Mucosa of descending colon (tissue), 3 donors: ENCODE results near the gene GOSR2. TPM values are rescaled to one million over a fixed set of nuclear protein-coding genes. Genes with fewer than 3 reads are reported as not detected.

Source experiments
- ATAC-seq: fragments of 200-7000 bp; cut with Tn5 transposase; one replicate; pipeline ENCODE4 v1.9.1; 2020; ENCODE audit warnings: mild to moderate bottlenecking, moderate library complexity
- DNase-seq, 3 donors: peaks; one replicate each; pipeline ENCODE4 v3.0.0-alpha.2; 2020
- H3K36me3 ChIP-seq: fragments of 200-600 bp; one replicate; pipeline ENCODE4 v1.8.0; 2021; ENCODE audit warnings: low read depth, mild to moderate bottlenecking
- H3K4me1 ChIP-seq: fragments of 200-600 bp; one replicate; pipeline ENCODE4 v1.8.0; 2021; ENCODE audit warnings: low read depth, mild to moderate bottlenecking
- H3K4me3 ChIP-seq: fragments of 200-600 bp; one replicate; pipeline ENCODE4 v1.8.0; 2021; ENCODE audit warnings: mild to moderate bottlenecking
- H3K9me3 ChIP-seq: fragments of 200-600 bp; one replicate; pipeline ENCODE4 v1.8.0; 2021; ENCODE audit warnings: mild to moderate bottlenecking
- CTCF ChIP-seq: fragments of 200-600 bp; IDR thresholded peaks from one replicate; pipeline ENCODE4 v1.8.0; 2022; ENCODE audit warnings: antibody characterized with exemption, mild to moderate bottlenecking
- intact Hi-C, 2 donors: fragments of 100-400 bp; cut with DNase I in 1 of 2; cut with micrococcal nuclease in 1 of 2; formaldehyde crosslinking; loops; one replicate each; pipeline versions ENCODE4 v1.11.0 to v1.11.1; 2022; cut with DNase I, micrococcal nuclease
- total RNA-seq, 3 donors: library from RNA; stranded (reverse); fragmentation: NEBNext Ultra II Directional in 2 of 3; extraction: Animal tissue kit (Norgen Biotek cat#: 25700) in 2 of 3; gene quantifications; one replicate each; pipeline versions ENCODE4 v1.2.1 to v1.2.4, GENCODE V29; 2021 to 2023
- donor health status: DM: no; HTN: no; CAD: no; lungs with moderate emphysema.
- donor health status: DM: no; HTN: no; CAD: no.
- donor health status: DM: no; HTN: yes; CAD: no.

The GOSR2 gene
- total RNA-seq, 3 donors from 2014 or later, result 53.7 to 56.5 (median 55.0) TPM

- TF ChIP-seq CTCF, result no peak
- Histone ChIP-seq H3K9me3 (no peaks in the 10 kb centered on the region), H3K36me3 (no peaks in the 10 kb centered on the region), H3K4me3 (no peak overlapping the region), H3K4me1 (no peaks in the 10 kb centered on the region)
- DNase-seq (no peak), ATAC-seq (no peak)
- intact Hi-C loops, result no loop called here
These were observed 45.9 kb downstream of the GOSR2 start for GRCh38 chr17:46968896-46969295.

- intact Hi-C loops, result no loop called here
These were observed 48.8 kb downstream of the GOSR2 start for GRCh38 chr17:46971647-46972300.

DNA sequence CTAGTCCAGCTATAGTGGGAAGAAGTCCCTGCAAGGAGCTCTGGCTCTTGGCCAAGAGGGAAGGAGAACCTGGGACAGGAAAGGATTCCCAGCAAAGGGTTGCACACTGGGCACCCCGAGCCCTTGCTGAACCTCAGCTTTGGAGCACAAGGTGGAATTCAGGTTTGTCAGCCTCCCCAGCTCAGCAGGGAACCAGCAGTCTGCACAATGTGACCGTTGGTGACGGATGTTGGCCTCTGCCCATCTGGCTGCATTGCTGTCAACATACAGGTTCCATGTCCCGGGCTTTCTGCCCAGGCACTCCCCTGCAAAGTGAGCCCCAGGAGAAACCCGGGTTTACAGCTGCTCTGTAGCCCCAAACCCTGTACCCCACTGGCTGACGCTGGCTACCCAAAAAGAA, 49.4 kb downstream of the GOSR2 start:
- no peaks in the 10 kb centered on the region for H3K9me3 ChIP-seq
- no peak for TF ChIP-seq CTCF
- H3K4me3 ChIP-seq, result no peak overlapping the region
- H3K36me3 ChIP-seq, result no peaks in the 10 kb centered on the region
- peak; percentile 60 for ATAC-seq
- intact Hi-C loops, result no loop called here
- no peaks in the 10 kb centered on the region for H3K4me1 ChIP-seq
- DNase-seq, result peak in 2 of 3 donors; percentile 45 to 54

More at GRCh38 chr17:46971647-46972300, 48.8 kb downstream of the GOSR2 start:
- Histone ChIP-seq H3K4me1 (no peaks in the 10 kb centered on the region), H3K4me3 (no peak overlapping the region), H3K9me3 (no peaks in the 10 kb centered on the region), H3K36me3 (no peaks in the 10 kb centered on the region)
- ATAC-seq (peak; percentile 29), DNase-seq (no peak)
- TF ChIP-seq CTCF, result no peak

DNA sequence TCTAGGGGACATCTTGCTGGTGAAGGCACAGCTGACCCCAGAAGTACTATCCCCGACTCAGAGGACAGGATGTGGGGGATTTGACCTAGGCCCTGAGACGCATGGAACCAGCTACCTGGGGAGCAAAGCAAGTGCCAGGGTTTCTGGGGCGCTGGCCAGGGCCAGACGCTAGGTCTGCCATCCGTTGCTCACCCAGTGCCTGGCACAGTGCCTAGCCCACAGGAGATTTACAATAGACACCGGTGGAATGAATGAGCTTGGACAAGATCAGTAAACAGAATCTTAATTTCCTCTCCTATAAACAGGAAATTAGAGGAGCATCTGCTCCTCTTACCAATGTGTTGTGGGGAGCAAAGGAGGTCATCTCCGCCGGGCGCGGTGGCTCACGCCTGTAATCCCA, 51.1 kb downstream of the GOSR2 start:
- ATAC-seq, result no peak

DNA sequence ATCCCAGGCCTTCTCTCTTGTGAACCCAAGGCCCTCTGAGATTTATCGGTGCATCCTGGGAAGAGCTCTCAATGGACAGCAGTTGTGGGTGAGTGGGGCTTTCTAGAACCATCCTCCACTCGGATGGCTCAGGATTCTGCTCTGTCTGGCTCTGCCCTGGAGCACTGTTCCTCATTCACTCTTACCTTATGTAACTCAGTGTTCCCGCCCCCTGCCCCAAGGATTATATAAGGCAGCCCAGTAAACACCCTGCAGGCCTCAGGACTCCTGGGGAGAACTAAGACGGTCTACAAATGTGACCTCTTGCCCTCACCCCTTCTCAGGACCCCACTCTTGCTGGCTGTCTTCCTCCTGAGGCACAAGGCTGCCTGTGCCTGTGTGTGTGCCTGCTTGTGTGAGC, 52.3 kb downstream of the GOSR2 start:
- Histone ChIP-seq H3K36me3 (no peaks in the 10 kb centered on the region), H3K9me3 (no peaks in the 10 kb centered on the region), H3K4me3 (no peak overlapping the region), H3K4me1 (peaks cover 14% of the 10 kb centered on the region)
- ATAC-seq (no peak), DNase-seq (no peak)
- TF ChIP-seq CTCF, result no peak
- intact Hi-C loops, result no loop called here

More for the DNA sequence above, 51.1 kb downstream of the GOSR2 start:
- intact Hi-C loops, result no loop called here
- no peak for DNase-seq
- no peak for TF ChIP-seq CTCF
- peaks cover 10% of the 10 kb centered on the region for H3K4me1 ChIP-seq
- no peak overlapping the region for H3K4me3 ChIP-seq
- H3K9me3 ChIP-seq, result no peaks in the 10 kb centered on the region
- no peaks in the 10 kb centered on the region for H3K36me3 ChIP-seq
